Prostate gland (tissue), 2 donors: ENCODE results near the gene PLXNC1.

ENCODE experiments used
- CTCF ChIP-seq, 4 experiments: fragments of 200-600 bp in 2 of 4; fragments of 450-650 bp in 2 of 4; sonication (generic) in 2 of 4; IDR thresholded peaks; 1 replicate in 3 of 4; 2 replicates in 1 of 4; pipeline ENCODE4 v1.5.1; 2016 to 2019; ENCODE audit warnings: antibody characterized with exemption in 4 of 4, mild to moderate bottlenecking in 2 of 4, moderate library complexity in 2 of 4
- POLR2AphosphoS5 ChIP-seq: sonication (generic); formaldehyde crosslinking; IDR thresholded peaks from one replicate; pipeline ENCODE4 v1.6.1; 2017; ENCODE audit warnings: antibody characterized with exemption

- no peak for TF ChIP-seq CTCF (IDR thresholded peaks at IDR 0.05)
- TF ChIP-seq POLR2AphosphoS5, result no peak
Measured at GRCh38 chr12:94265966-94266745, 117.8 kb downstream of the PLXNC1 start.
